DOHH2 (cell line): ENCODE data around the gene CCM2.

Experiments used
- EZH2phosphoT487 ChIP-seq: fragments of 200-600 bp; sonication (generic); IDR thresholded peaks from 2 replicates; pipeline ENCODE4 v1.6.1; 2017; ENCODE audit warnings: borderline replicate concordance, mild to moderate bottlenecking, antibody characterized with exemption, low read length, moderate library complexity, mixed read lengths
- TF ChIP-seq, protein P1 (sequence below): fragments of 200-600 bp; sonication (generic); IDR thresholded peaks from one replicate; pipeline ENCODE4 v1.5.1; 2014; ENCODE audit warnings: antibody characterized with exemption, mild to moderate bottlenecking, low read depth, low read length; ENCODE audit not compliant: poor library complexity, severe bottlenecking

GRCh38 chr7:45102785-45103712 is 103.0 kb downstream of the CCM2 start:
- TF ChIP-seq, protein P1, sequence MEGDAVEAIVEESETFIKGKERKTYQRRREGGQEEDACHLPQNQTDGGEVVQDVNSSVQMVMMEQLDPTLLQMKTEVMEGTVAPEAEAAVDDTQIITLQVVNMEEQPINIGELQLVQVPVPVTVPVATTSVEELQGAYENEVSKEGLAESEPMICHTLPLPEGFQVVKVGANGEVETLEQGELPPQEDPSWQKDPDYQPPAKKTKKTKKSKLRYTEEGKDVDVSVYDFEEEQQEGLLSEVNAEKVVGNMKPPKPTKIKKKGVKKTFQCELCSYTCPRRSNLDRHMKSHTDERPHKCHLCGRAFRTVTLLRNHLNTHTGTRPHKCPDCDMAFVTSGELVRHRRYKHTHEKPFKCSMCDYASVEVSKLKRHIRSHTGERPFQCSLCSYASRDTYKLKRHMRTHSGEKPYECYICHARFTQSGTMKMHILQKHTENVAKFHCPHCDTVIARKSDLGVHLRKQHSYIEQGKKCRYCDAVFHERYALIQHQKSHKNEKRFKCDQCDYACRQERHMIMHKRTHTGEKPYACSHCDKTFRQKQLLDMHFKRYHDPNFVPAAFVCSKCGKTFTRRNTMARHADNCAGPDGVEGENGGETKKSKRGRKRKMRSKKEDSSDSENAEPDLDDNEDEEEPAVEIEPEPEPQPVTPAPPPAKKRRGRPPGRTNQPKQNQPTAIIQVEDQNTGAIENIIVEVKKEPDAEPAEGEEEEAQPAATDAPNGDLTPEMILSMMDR = no peak
- TF ChIP-seq EZH2phosphoT487 = no peak
